Activated CD8-positive, alpha-beta T cell treated with anti-CD3 and anti-CD28 coated beads, Interleukin-2, amount 10 ng/mL, durations not matched to agents 7 days and 5 days (primary cell): ENCODE data around the gene UBASH3A. TPM values are rescaled to one million over a fixed set of nuclear protein-coding genes. Genes with fewer than 3 reads are reported as not detected.

Experiments used
- ATAC-seq: fragments of 150-1000 bp; cut with Tn5 transposase; one replicate; pipeline ENCODE4 v1.10.0; 2021; ENCODE audit warnings: moderate library complexity
- CTCF ChIA-PET: fragments of 350-600 bp; sonication (Branson Sonifier 250); formaldehyde crosslinking; loops from one replicate; lab custom pipeline; 2021; ENCODE audit warnings: antibody characterized with exemption; lab: Charles Lee
- POLR2A ChIA-PET: fragments of 350-600 bp; sonication (Branson Sonifier 250); formaldehyde crosslinking; loops from one replicate; lab custom pipeline; 2021; ENCODE audit warnings: antibody characterized with exemption; lab: Charles Lee
- DNase-seq: peaks from one replicate; pipeline ENCODE4 v3.0.0-alpha.2; 2020
- H3K27ac Mint-ChIP-seq: one replicate; pipeline ENCODE4 v1.8.0; 2021; ENCODE audit warnings: mild to moderate bottlenecking, mixed read lengths
- H3K27me3 Mint-ChIP-seq: one replicate; pipeline ENCODE4 v1.8.0; 2021; ENCODE audit warnings: low read depth, mixed read lengths
- H3K36me3 Mint-ChIP-seq: one replicate; pipeline ENCODE4 v1.8.0; 2021; ENCODE audit warnings: low read depth, mixed read lengths
- H3K4me1 Mint-ChIP-seq: one replicate; pipeline ENCODE4 v1.8.0; 2021; ENCODE audit warnings: low read depth, mixed read lengths
- H3K4me3 Mint-ChIP-seq: one replicate; pipeline ENCODE4 v1.8.0; 2021; ENCODE audit warnings: mild to moderate bottlenecking, mixed read lengths
- H3K9me3 Mint-ChIP-seq: one replicate; pipeline ENCODE4 v1.8.0; 2022; ENCODE audit warnings: mixed read lengths; ENCODE audit not compliant: insufficient read depth
- total RNA-seq, 2 experiments: library from RNA; stranded (reverse); gene quantifications; one replicate each; pipeline ENCODE4 v1.2.3, GENCODE V29; 2021

The UBASH3A gene
- total RNA-seq, 2 experiments from 2014 or later: 68.7 to 74.0 TPM

GRCh38 chr21:42460391-42461184, 56.9 kb downstream of the UBASH3A start:
- ChIA-PET POLR2A (interaction anchor here (1.0 kb wide), 1 partner anchor 67 kb away, joined by 3 read pairs; no protein-coding TSS in a partner anchor), CTCF (interaction anchor here (1.0 to 1.6 kb wide), 2 partner anchors 53 to 99 kb away, joined by 3 to 4 read pairs; partner anchors contain the start of gene SLC37A1)
- no peaks in the 10 kb centered on the region for H3K27me3 Mint-ChIP-seq
- ATAC-seq: peak; percentile 76
- peaks cover 4% of the 10 kb centered on the region for H3K36me3 Mint-ChIP-seq
- H3K4me3 Mint-ChIP-seq: no peak overlapping the region
- H3K4me1 Mint-ChIP-seq: peaks cover 74% of the 10 kb centered on the region
- peak; percentile 74 for DNase-seq
- peak overlapping the region; percentile 44 for H3K27ac Mint-ChIP-seq
- H3K9me3 Mint-ChIP-seq: peaks cover 7% of the 10 kb centered on the region

- CTCF ChIA-PET: no interaction called here
- DNase-seq: no peak
- no peak overlapping the region for H3K4me3 Mint-ChIP-seq
- no peaks in the 10 kb centered on the region for H3K27me3 Mint-ChIP-seq
- H3K27ac Mint-ChIP-seq: peak overlapping the region; percentile 44
- ATAC-seq: no peak
- peaks cover 7% of the 10 kb centered on the region for H3K9me3 Mint-ChIP-seq
- POLR2A ChIA-PET: no interaction called here
- H3K36me3 Mint-ChIP-seq: peaks cover 4% of the 10 kb centered on the region
- H3K4me1 Mint-ChIP-seq: peaks cover 74% of the 10 kb centered on the region
Observed at GRCh38 chr21:42461185-42461520, 57.5 kb downstream of the UBASH3A start.

DNA sequence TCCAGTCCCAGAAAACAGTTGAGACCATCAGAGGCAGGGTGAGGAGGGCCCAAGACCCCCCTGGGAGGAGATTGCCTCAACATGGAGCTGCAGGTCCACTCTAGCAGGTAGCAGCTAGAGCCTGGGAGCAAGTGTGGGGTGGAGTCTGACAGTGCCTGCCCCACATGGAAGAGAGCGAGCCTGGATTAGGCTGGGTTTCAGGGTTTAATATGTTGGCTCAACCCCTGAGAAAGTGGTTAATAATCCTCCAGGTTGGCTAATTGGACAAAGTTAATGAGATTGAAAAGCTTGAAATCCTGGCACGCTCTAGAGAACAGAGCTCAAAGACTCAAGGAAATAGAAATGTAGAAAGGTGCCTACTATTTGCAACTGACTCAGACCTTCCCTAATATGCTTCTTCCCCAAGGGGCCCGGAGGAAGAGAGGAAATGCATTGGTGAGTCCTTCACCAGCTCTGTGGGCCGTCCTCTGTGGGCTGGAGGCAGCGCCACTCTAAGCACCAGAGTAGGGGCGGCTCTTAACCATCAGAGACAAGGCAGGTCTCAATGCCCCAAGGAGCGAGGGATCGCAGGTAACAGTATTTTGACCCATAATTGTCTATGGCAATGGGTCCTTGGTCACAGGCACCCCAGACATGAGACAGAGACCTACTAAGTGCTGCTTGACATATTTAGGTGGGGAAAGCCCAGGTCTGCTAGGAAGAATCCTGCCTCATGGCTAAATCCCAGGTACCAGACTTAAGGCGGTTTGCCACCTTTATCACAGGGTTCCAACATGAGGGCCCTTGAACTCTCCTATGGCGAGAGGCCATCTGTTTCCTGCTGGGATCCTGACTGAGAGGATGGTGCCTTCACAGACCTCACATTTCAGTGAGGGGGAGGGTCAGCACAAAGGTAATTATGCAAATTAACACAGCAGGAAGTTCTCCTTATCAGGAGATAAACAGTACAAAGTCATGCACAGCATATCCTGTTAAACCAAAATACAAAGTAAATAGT, 58.5 kb downstream of the UBASH3A start:
- H3K27me3 Mint-ChIP-seq: no peaks in the 10 kb centered on the region
- no peak overlapping the region for H3K4me3 Mint-ChIP-seq
- no peak for ATAC-seq
- POLR2A ChIA-PET: no interaction called here
- H3K4me1 Mint-ChIP-seq: peaks cover 70% of the 10 kb centered on the region
- peaks cover 7% of the 10 kb centered on the region for H3K9me3 Mint-ChIP-seq
- no peak for DNase-seq
- peaks cover 4% of the 10 kb centered on the region for H3K36me3 Mint-ChIP-seq
- CTCF ChIA-PET: interaction anchor here (1.0 to 1.3 kb wide), 2 partner anchors 42 to 160 kb away, joined by 3 read pairs; no protein-coding TSS in a partner anchor
- H3K27ac Mint-ChIP-seq: no peak overlapping the region

- H3K4me1 Mint-ChIP-seq: peaks cover 75% of the 10 kb centered on the region
- H3K27me3 Mint-ChIP-seq: peaks cover 4% of the 10 kb centered on the region
- ChIA-PET POLR2A (interaction anchor here (0.6 kb wide), 1 partner anchor 332 kb away, joined by 4 read pairs; no protein-coding TSS in a partner anchor), CTCF (no interaction called here)
- ATAC-seq (peak; percentile 54), DNase-seq (peak; percentile 79)
- peaks cover 4% of the 10 kb centered on the region for H3K36me3 Mint-ChIP-seq
- peak overlapping the region; percentile 94 for H3K27ac Mint-ChIP-seq
- H3K4me3 Mint-ChIP-seq: peak overlapping the region; percentile 52
- peaks cover 7% of the 10 kb centered on the region for H3K9me3 Mint-ChIP-seq
Observed at GRCh38 chr21:42463861-42464515, 60.3 kb downstream of the UBASH3A start.

- no peak for DNase-seq
- peaks cover 69% of the 10 kb centered on the region for H3K4me1 Mint-ChIP-seq
- CTCF ChIA-PET: interaction anchor here (1.0 kb wide), 1 partner anchor 128 kb away, joined by 3 read pairs; no protein-coding TSS in a partner anchor
- peaks cover 4% of the 10 kb centered on the region for H3K36me3 Mint-ChIP-seq
- POLR2A ChIA-PET: no interaction called here
- H3K4me3 Mint-ChIP-seq: no peak overlapping the region
- peaks cover 7% of the 10 kb centered on the region for H3K9me3 Mint-ChIP-seq
- H3K27ac Mint-ChIP-seq: peak overlapping the region; percentile 36
- no peak for ATAC-seq
- H3K27me3 Mint-ChIP-seq: peaks cover 4% of the 10 kb centered on the region
Observed at GRCh38 chr21:42465008-42465802, 61.5 kb downstream of the UBASH3A start.

- ChIA-PET CTCF (interaction anchor here (1.0 kb wide), 1 partner anchor 127 kb away, joined by 3 read pairs; no protein-coding TSS in a partner anchor), POLR2A (no interaction called here)
- H3K27me3 Mint-ChIP-seq: peaks cover 4% of the 10 kb centered on the region
- H3K9me3 Mint-ChIP-seq: peaks cover 7% of the 10 kb centered on the region
- no peak overlapping the region for H3K4me3 Mint-ChIP-seq
- H3K36me3 Mint-ChIP-seq: peaks cover 4% of the 10 kb centered on the region
- H3K27ac Mint-ChIP-seq: no peak overlapping the region
- H3K4me1 Mint-ChIP-seq: peaks cover 64% of the 10 kb centered on the region
- DNase-seq (no peak), ATAC-seq (no peak)
Observed at GRCh38 chr21:42465803-42466127, 62.1 kb downstream of the UBASH3A start.

DNA sequence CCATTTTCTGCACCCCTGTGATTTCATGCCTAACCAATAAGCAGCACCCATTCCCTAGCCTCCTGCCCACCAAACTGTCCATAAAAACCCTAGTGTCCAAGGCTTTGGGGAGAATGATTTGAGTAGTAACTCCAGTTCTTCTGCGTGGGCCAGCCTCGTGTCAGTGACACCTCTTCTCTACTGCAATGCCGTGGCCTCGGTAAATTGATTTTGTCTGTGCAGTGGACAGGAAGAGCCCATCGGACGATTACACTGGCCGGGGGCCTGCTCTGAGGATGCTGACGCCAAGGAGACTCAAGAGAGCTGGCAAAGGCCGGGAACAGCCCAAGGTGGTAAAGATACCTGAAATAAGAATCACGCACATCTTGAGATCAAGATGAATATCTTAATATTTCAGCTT, 63.0 kb downstream of the UBASH3A start:
- ChIA-PET CTCF (interaction anchor here (0.7 to 2.0 kb wide), 21 partner anchors 10 to 246 kb away, joined by 3 to 56 read pairs (median 5); partner anchors contain the start of gene SLC37A1), POLR2A (interaction anchor here (0.6 to 1.0 kb wide), 3 partner anchors 12 to 321 kb away, joined by 3 read pairs; no protein-coding TSS in a partner anchor)
- Mint-ChIP-seq H3K4me3 (no peak overlapping the region), H3K36me3 (peaks cover 4% of the 10 kb centered on the region), H3K27me3 (peaks cover 4% of the 10 kb centered on the region), H3K27ac (no peak overlapping the region), H3K9me3 (peaks cover 7% of the 10 kb centered on the region), H3K4me1 (peaks cover 54% of the 10 kb centered on the region)
- DNase-seq: no peak
- ATAC-seq: no peak

DNA sequence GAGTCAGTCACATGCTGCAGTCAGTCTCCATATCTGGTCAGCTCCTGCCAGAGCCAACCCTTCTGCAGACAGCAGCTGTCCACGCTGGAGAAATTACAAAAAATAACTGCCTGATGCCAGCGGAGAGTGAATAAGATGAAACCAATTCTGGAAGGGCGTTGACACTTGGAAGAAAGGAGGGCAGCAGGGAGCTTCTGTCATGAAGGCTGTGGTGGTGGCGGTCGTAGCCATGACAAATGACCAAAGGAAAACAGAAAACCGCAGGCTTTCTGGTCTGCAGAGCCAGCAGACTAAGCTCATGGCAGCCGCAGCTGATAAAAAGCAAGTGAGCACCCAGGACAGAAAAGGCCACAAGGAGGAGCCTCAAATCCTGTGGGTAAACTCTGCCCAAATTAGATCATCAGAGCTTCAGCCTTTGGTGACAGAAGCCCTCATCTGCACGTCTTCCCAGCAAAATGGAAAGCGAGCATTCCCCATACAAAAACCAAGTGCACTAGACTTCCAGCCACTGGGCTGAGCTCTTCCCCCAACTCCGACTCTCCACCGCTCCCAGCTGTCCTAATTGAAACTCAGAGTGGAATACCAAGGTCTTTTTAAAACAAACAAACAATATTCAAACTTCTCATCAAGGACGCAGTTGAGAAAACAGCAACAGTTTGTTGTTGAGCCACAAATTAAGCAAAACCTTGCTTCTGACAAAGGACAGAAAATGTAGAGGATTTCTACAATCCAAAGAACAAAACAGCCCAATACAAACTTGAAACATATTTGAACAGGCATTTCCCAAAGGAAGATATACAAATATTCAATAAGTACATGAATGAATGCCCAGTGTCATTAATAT, 63.7 kb downstream of the UBASH3A start:
- no peak overlapping the region for H3K4me3 Mint-ChIP-seq
- H3K4me1 Mint-ChIP-seq: peaks cover 48% of the 10 kb centered on the region
- ATAC-seq: no peak
- DNase-seq: peak; percentile 65
- H3K27me3 Mint-ChIP-seq: peaks cover 4% of the 10 kb centered on the region
- no peak overlapping the region for H3K27ac Mint-ChIP-seq
- H3K9me3 Mint-ChIP-seq: peaks cover 7% of the 10 kb centered on the region
- H3K36me3 Mint-ChIP-seq: peaks cover 4% of the 10 kb centered on the region
- ChIA-PET POLR2A (interaction anchor here (0.6 to 1.0 kb wide), 4 partner anchors 12 to 338 kb away, joined by 3 to 4 read pairs (median 3); no protein-coding TSS in a partner anchor), CTCF (interaction anchor here (0.7 to 2.0 kb wide), 22 partner anchors 10 to 246 kb away, joined by 3 to 56 read pairs (median 4); partner anchors contain the start of gene SLC37A1)

- peaks cover 36% of the 10 kb centered on the region for H3K4me1 Mint-ChIP-seq
- POLR2A ChIA-PET: no interaction called here
Observed at GRCh38 chr21:42468491-42469131, 64.9 kb downstream of the UBASH3A start.

More at GRCh38 chr21:42468491-42469131, 64.9 kb downstream of the UBASH3A start:
- no peak overlapping the region for H3K27ac Mint-ChIP-seq
- H3K9me3 Mint-ChIP-seq: peaks cover 6% of the 10 kb centered on the region
- CTCF ChIA-PET: interaction anchor here (0.6 to 2.0 kb wide), 3 partner anchors 18 to 323 kb away, joined by 4 to 6 read pairs (median 4); no protein-coding TSS in a partner anchor
- no peak for ATAC-seq
- no peak for DNase-seq
- H3K4me3 Mint-ChIP-seq: no peak overlapping the region
- peaks cover 4% of the 10 kb centered on the region for H3K36me3 Mint-ChIP-seq
- H3K27me3 Mint-ChIP-seq: peaks cover 4% of the 10 kb centered on the region
